ENCODE measurements around the gene MACROD1. TPM values are rescaled to one million over a fixed set of nuclear protein-coding genes. Genes with fewer than 3 reads are reported as not detected.

Gene MACROD1
- total RNA-seq, 1 experiment from 2014 or later: 36.9 TPM

DNA sequence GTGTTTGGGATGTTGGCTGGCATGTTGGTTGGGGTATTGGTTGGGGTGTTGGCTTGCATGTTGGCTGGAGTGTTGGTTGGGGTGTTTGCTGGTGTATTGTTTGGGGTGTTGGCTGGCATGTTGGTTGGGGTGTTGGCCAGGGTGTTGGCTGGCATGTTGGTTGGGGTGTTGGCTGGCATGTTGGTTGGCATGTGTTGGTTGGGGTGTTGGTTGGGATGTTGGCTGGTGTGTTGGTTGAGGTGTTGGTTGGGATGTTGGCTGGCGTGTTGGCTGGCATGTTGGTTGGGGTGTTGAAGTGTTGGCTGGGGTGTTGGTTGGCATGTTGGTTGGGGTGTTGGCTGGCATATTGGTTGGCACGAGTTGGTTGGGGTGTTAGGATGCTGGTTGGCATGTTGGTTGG lies 155.1 kb downstream of the MACROD1 start:
- H3K9me3 Mint-ChIP-seq: peaks cover 14% of the 10 kb centered on the region
- H3K36me3 Mint-ChIP-seq: peaks cover 8% of the 10 kb centered on the region
- ChIA-PET POLR2A (no interaction called here), CTCF (no interaction called here)
- ATAC-seq (no peak), DNase-seq (ENCODE audit: low spot score) (no peak)
- H3K27me3 Mint-ChIP-seq (ENCODE audit: low read depth): peaks cover 97% of the 10 kb centered on the region
- no peak overlapping the region for H3K4me3 Mint-ChIP-seq
- peaks cover 15% of the 10 kb centered on the region for H3K4me1 Mint-ChIP-seq
- no peak for TF ChIP-seq OVOL2 (CRISPR knock-in tag; IDR thresholded peaks at IDR 0.05; ENCODE audit: borderline replicate concordance)
- TF ChIP-seq, protein P1, sequence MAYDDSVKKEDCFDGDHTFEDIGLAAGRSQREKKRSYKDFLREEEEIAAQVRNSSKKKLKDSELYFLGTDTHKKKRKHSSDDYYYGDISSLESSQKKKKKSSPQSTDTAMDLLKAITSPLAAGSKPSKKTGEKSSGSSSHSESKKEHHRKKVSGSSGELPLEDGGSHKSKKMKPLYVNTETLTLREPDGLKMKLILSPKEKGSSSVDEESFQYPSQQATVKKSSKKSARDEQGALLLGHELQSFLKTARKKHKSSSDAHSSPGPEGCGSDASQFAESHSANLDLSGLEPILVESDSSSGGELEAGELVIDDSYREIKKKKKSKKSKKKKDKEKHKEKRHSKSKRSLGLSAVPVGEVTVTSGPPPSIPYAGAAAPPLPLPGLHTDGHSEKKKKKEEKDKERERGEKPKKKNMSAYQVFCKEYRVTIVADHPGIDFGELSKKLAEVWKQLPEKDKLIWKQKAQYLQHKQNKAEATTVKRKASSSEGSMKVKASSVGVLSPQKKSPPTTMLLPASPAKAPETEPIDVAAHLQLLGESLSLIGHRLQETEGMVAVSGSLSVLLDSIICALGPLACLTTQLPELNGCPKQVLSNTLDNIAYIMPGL (CRISPR knock-in tag; IDR thresholded peaks at IDR 0.05): no peak
- no peak for TF ChIP-seq RELA (CRISPR knock-in tag; IDR thresholded peaks at IDR 0.05; ENCODE audit: borderline replicate concordance)
- TF ChIP-seq, protein P2, sequence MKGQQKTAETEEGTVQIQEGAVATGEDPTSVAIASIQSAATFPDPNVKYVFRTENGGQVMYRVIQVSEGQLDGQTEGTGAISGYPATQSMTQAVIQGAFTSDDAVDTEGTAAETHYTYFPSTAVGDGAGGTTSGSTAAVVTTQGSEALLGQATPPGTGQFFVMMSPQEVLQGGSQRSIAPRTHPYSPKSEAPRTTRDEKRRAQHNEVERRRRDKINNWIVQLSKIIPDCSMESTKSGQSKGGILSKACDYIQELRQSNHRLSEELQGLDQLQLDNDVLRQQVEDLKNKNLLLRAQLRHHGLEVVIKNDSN (CRISPR knock-in tag; IDR thresholded peaks at IDR 0.05): no peak
- TF ChIP-seq CREM (CRISPR knock-in tag; IDR thresholded peaks at IDR 0.05): no peak
- TF ChIP-seq, protein P3, sequence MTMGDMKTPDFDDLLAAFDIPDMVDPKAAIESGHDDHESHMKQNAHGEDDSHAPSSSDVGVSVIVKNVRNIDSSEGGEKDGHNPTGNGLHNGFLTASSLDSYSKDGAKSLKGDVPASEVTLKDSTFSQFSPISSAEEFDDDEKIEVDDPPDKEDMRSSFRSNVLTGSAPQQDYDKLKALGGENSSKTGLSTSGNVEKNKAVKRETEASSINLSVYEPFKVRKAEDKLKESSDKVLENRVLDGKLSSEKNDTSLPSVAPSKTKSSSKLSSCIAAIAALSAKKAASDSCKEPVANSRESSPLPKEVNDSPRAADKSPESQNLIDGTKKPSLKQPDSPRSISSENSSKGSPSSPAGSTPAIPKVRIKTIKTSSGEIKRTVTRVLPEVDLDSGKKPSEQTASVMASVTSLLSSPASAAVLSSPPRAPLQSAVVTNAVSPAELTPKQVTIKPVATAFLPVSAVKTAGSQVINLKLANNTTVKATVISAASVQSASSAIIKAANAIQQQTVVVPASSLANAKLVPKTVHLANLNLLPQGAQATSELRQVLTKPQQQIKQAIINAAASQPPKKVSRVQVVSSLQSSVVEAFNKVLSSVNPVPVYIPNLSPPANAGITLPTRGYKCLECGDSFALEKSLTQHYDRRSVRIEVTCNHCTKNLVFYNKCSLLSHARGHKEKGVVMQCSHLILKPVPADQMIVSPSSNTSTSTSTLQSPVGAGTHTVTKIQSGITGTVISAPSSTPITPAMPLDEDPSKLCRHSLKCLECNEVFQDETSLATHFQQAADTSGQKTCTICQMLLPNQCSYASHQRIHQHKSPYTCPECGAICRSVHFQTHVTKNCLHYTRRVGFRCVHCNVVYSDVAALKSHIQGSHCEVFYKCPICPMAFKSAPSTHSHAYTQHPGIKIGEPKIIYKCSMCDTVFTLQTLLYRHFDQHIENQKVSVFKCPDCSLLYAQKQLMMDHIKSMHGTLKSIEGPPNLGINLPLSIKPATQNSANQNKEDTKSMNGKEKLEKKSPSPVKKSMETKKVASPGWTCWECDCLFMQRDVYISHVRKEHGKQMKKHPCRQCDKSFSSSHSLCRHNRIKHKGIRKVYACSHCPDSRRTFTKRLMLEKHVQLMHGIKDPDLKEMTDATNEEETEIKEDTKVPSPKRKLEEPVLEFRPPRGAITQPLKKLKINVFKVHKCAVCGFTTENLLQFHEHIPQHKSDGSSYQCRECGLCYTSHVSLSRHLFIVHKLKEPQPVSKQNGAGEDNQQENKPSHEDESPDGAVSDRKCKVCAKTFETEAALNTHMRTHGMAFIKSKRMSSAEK (CRISPR knock-in tag; IDR thresholded peaks at IDR 0.05; ENCODE audit: borderline replicate concordance): no peak
- no peak for TF ChIP-seq ETV6 (CRISPR knock-in tag; IDR thresholded peaks at IDR 0.05)
- no peak for TF ChIP-seq MYBL2 (CRISPR knock-in tag; IDR thresholded peaks at IDR 0.05)
- TF ChIP-seq, protein P4, sequence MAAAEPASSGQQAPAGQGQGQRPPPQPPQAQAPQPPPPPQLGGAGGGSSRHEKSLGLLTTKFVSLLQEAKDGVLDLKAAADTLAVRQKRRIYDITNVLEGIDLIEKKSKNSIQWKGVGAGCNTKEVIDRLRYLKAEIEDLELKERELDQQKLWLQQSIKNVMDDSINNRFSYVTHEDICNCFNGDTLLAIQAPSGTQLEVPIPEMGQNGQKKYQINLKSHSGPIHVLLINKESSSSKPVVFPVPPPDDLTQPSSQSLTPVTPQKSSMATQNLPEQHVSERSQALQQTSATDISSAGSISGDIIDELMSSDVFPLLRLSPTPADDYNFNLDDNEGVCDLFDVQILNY (CRISPR knock-in tag; IDR thresholded peaks at IDR 0.05): no peak
- no peak for TF ChIP-seq SMAD3 (CRISPR knock-in tag; IDR thresholded peaks at IDR 0.05; ENCODE audit: borderline replicate concordance)
- TF ChIP-seq, protein P5, sequence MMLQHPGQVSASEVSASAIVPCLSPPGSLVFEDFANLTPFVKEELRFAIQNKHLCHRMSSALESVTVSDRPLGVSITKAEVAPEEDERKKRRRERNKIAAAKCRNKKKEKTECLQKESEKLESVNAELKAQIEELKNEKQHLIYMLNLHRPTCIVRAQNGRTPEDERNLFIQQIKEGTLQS (CRISPR knock-in tag; conservative IDR thresholded peaks at IDR 0.05): no peak
- no peak for TF ChIP-seq FOXJ3 (CRISPR knock-in tag; IDR thresholded peaks at IDR 0.05; ENCODE audit: borderline replicate concordance)
- TF ChIP-seq CREB1 (CRISPR knock-in tag; IDR thresholded peaks at IDR 0.05): no peak
- TF ChIP-seq ZNF416 (CRISPR knock-in tag; IDR thresholded peaks at IDR 0.05): no peak
- TF ChIP-seq, protein P6, sequence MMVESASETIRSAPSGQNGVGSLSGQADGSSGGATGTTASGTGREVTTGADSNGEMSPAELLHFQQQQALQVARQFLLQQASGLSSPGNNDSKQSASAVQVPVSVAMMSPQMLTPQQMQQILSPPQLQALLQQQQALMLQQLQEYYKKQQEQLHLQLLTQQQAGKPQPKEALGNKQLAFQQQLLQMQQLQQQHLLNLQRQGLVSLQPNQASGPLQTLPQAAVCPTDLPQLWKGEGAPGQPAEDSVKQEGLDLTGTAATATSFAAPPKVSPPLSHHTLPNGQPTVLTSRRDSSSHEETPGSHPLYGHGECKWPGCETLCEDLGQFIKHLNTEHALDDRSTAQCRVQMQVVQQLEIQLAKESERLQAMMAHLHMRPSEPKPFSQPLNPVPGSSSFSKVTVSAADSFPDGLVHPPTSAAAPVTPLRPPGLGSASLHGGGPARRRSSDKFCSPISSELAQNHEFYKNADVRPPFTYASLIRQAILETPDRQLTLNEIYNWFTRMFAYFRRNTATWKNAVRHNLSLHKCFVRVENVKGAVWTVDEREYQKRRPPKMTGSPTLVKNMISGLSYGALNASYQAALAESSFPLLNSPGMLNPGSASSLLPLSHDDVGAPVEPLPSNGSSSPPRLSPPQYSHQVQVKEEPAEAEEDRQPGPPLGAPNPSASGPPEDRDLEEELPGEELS (CRISPR knock-in tag; IDR thresholded peaks at IDR 0.05): no peak
- no peak for TF ChIP-seq ZNF138 (CRISPR knock-in tag; conservative IDR thresholded peaks at IDR 0.05)
- TF ChIP-seq, protein P7, sequence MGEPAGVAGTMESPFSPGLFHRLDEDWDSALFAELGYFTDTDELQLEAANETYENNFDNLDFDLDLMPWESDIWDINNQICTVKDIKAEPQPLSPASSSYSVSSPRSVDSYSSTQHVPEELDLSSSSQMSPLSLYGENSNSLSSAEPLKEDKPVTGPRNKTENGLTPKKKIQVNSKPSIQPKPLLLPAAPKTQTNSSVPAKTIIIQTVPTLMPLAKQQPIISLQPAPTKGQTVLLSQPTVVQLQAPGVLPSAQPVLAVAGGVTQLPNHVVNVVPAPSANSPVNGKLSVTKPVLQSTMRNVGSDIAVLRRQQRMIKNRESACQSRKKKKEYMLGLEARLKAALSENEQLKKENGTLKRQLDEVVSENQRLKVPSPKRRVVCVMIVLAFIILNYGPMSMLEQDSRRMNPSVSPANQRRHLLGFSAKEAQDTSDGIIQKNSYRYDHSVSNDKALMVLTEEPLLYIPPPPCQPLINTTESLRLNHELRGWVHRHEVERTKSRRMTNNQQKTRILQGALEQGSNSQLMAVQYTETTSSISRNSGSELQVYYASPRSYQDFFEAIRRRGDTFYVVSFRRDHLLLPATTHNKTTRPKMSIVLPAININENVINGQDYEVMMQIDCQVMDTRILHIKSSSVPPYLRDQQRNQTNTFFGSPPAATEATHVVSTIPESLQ (CRISPR knock-in tag; IDR thresholded peaks at IDR 0.05): no peak
- TF ChIP-seq NFE2L1 (CRISPR knock-in tag; IDR thresholded peaks at IDR 0.05): no peak
- TF ChIP-seq PRRX2 (CRISPR knock-in tag; IDR thresholded peaks at IDR 0.05): no peak
- no peak overlapping the region for H3K27ac Mint-ChIP-seq

Data from WTC11 (cell line).